SK-N-MC (cell line): ENCODE measurements around the gene MUSTN1.

Source experiments
- DNase-seq: peaks from one replicate; pipeline ENCODE4 v3.0.0-alpha.2; 2011; ENCODE audit warnings: low read depth, low spot score
- H3K27ac ChIP-seq: fragments of 200-600 bp; sonication (generic); 2 replicates; pipeline ENCODE4 v1.5.1; 2016; ENCODE audit warnings: mixed run types
- H3K36me3 ChIP-seq: fragments of 200-600 bp; sonication (generic); 2 replicates; pipeline ENCODE4 v1.6.1; 2017; ENCODE audit warnings: antibody characterized with exemption, low read length, mixed read lengths; ENCODE audit not compliant: insufficient read depth
- H3K4me3 ChIP-seq: fragments of 200-600 bp; sonication (generic); 2 replicates; pipeline ENCODE4 v1.5.1; 2016
- H3K9ac ChIP-seq: fragments of 200-600 bp; sonication (generic); 2 replicates; pipeline ENCODE4 v1.8.0; 2017; ENCODE audit warnings: mixed run types, mixed read lengths; ENCODE audit not compliant: insufficient read length
- H3K9me3 ChIP-seq: fragments of 200-600 bp; sonication (generic); 2 replicates; pipeline ENCODE4 v1.6.1; 2017; ENCODE audit warnings: low read depth, mild to moderate bottlenecking, antibody characterized with exemption, low read length, moderate library complexity, mixed read lengths
- EZH2 ChIP-seq: fragments of 200-600 bp; sonication (generic); IDR thresholded peaks from one replicate; pipeline ENCODE4 v1.6.1; 2017; ENCODE audit warnings: antibody characterized with exemption
- FOXP2 ChIP-seq: optimal IDR thresholded peaks from 2 replicates; pipeline ENCODE3; 2011; ENCODE audit warnings: mild to moderate bottlenecking, moderate library complexity; ENCODE audit not compliant: insufficient read depth; ENCODE audit errors: extremely low read length, control extremely low read depth
- POLR2AphosphoS5 ChIP-seq: IDR thresholded peaks from 2 replicates; pipeline ENCODE4 v1.6.1; 2012; ENCODE audit warnings: mild to moderate bottlenecking, low read depth, low read length, borderline replicate concordance

Gene MUSTN1

GRCh38 chr3:52791366-52791765 is 43.5 kb downstream of the MUSTN1 start:
- TF ChIP-seq FOXP2 (no peak), EZH2 (no peak), POLR2AphosphoS5 (no peak)
- H3K9me3 ChIP-seq = no peaks in the 10 kb centered on the region
- no peak overlapping the region for H3K27ac ChIP-seq
- no peak overlapping the region for H3K4me3 ChIP-seq
- DNase-seq = no peak
- no peak overlapping the region for H3K9ac ChIP-seq
- no peaks in the 10 kb centered on the region for H3K36me3 ChIP-seq

DNA sequence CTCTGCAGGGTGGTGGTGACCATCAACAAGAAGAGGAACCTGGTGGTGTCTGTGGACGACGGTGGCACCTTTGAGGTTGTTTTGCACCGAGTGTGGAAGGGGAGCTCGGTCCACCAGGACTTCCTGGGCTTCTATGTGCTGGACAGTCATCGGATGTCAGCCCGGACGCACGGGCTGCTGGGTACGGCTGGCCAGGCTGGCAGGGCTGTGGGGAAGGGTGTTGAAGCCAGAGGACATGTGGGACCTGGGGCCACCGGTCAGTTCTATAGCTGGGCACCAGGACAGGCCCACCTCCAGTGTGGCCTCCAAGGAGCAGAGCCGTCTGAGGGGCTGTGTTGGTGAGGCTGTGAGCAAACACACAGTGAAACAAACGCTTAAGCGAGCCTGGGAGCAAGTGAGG is 44.1 kb downstream of the MUSTN1 start:
- Histone ChIP-seq H3K9me3 (no peaks in the 10 kb centered on the region), H3K4me3 (no peak overlapping the region), H3K36me3 (no peaks in the 10 kb centered on the region), H3K9ac (no peak overlapping the region), H3K27ac (no peak overlapping the region)
- no peak for TF ChIP-seq FOXP2
- no peak for TF ChIP-seq POLR2AphosphoS5
- TF ChIP-seq EZH2 = no peak
- no peak for DNase-seq

GRCh38 chr3:52790337-52790736 is 44.5 kb downstream of the MUSTN1 start:
- H3K9ac ChIP-seq = no peak overlapping the region
- no peak overlapping the region for H3K4me3 ChIP-seq
- H3K27ac ChIP-seq = no peak overlapping the region
- no peaks in the 10 kb centered on the region for H3K36me3 ChIP-seq
- no peak for DNase-seq
- H3K9me3 ChIP-seq = no peaks in the 10 kb centered on the region
- TF ChIP-seq FOXP2 (no peak), POLR2AphosphoS5 (no peak), EZH2 (no peak)

DNA sequence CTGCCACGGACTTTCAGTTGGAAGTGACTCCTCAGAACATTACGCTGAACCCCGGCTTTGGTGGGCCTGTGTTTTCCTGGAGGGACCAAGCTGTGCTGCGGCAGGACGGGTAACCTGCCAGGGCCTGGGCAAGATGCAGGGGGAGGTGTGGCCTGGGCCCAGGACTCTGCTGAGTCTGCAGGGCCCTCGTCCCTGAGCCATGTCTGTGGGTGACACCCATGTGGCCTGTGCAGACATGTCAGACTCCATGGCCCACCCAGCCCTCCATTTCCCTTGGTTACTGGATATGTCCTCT is 45.1 kb downstream of the MUSTN1 start:
- no peak overlapping the region for H3K27ac ChIP-seq
- H3K36me3 ChIP-seq = no peaks in the 10 kb centered on the region
- no peak for DNase-seq
- H3K9me3 ChIP-seq = no peaks in the 10 kb centered on the region
- TF ChIP-seq EZH2 = no peak
- TF ChIP-seq POLR2AphosphoS5 = no peak
- no peak for TF ChIP-seq FOXP2
- no peak overlapping the region for H3K9ac ChIP-seq
- no peak overlapping the region for H3K4me3 ChIP-seq

GRCh38 chr3:52788890-52789745 is 45.7 kb downstream of the MUSTN1 start:
- no peak for DNase-seq
- Histone ChIP-seq H3K36me3 (no peaks in the 10 kb centered on the region), H3K9me3 (no peaks in the 10 kb centered on the region), H3K27ac (no peak overlapping the region), H3K4me3 (no peak overlapping the region), H3K9ac (no peak overlapping the region)
- TF ChIP-seq POLR2AphosphoS5 (no peak), EZH2 (no peak), FOXP2 (no peak)

- TF ChIP-seq EZH2 (no peak), FOXP2 (no peak), POLR2AphosphoS5 (no peak)
Observed at GRCh38 chr3:52787672-52788625, 46.9 kb downstream of the MUSTN1 start.

GRCh38 chr3:52787246-52787645 is 47.6 kb downstream of the MUSTN1 start:
- Histone ChIP-seq H3K9me3 (no peaks in the 10 kb centered on the region), H3K27ac (no peak overlapping the region), H3K36me3 (no peaks in the 10 kb centered on the region), H3K4me3 (no peak overlapping the region), H3K9ac (no peak overlapping the region)
- no peak for DNase-seq
- TF ChIP-seq POLR2AphosphoS5 (no peak), FOXP2 (no peak), EZH2 (no peak)

More at GRCh38 chr3:52787672-52788625, 46.9 kb downstream of the MUSTN1 start:
- H3K9me3 ChIP-seq = no peaks in the 10 kb centered on the region
- H3K36me3 ChIP-seq = no peaks in the 10 kb centered on the region
- H3K9ac ChIP-seq = no peak overlapping the region
- no peak overlapping the region for H3K27ac ChIP-seq
- no peak for DNase-seq
- no peak overlapping the region for H3K4me3 ChIP-seq
